OCI-LY3 (cell line): ENCODE measurements around the gene ACSL6.

Experiments
- H2AFZ ChIP-seq: fragments of 200-600, 300-600 bp; shearing (Covaris generic); 2 replicates; pipeline ENCODE4 v1.6.0; 2014; ENCODE audit warnings: antibody characterized with exemption, low read depth, low read length
- H3K27ac ChIP-seq: fragments of 200-600, 300-600 bp; sonication (generic); 2 replicates; pipeline ENCODE4 v1.5.1; 2014; ENCODE audit warnings: mild to moderate bottlenecking, low read length, moderate library complexity, mixed read lengths
- H3K27me3 ChIP-seq: fragments of 200-600, 300-600 bp; sonication (generic); 2 replicates; pipeline ENCODE4 v1.6.1; 2014; ENCODE audit warnings: low read depth, low read length, mixed read lengths
- H3K36me3 ChIP-seq: fragments of 200-600, 300-600 bp; sonication (generic); replicated peaks from 2 replicates; pipeline ENCODE3; 2014; ENCODE audit warnings: low read depth, low read length, mixed read lengths
- H3K4me1 ChIP-seq: fragments of 300-600, 200-600 bp; sonication (generic); 2 replicates; pipeline ENCODE4 v1.6.1; 2014; ENCODE audit warnings: low read length, mixed read lengths
- H3K4me2 ChIP-seq: fragments of 200-600, 300-600 bp; sonication (generic); 2 replicates; pipeline ENCODE4 v1.6.1; 2014; ENCODE audit warnings: low read length, mixed read lengths
- H3K4me3 ChIP-seq: fragments of 300-600, 200-600 bp; sonication (generic); 2 replicates; pipeline ENCODE4 v1.5.1; 2014; ENCODE audit warnings: antibody characterized with exemption, mild to moderate bottlenecking, low read length, moderate library complexity
- H3K79me2 ChIP-seq: fragments of 300-600, 200-600 bp; shearing (Covaris generic); 2 replicates; pipeline ENCODE4 v1.6.1; 2014; ENCODE audit warnings: mild to moderate bottlenecking, low read length, mixed read lengths
- H3K9ac ChIP-seq: fragments of 300-600, 200-600 bp; shearing (Covaris generic); 2 replicates; pipeline ENCODE4 v1.6.0; 2014; ENCODE audit warnings: mild to moderate bottlenecking, low read length, moderate library complexity
- H3K9me3 ChIP-seq: fragments of 200-600, 300-600 bp; shearing (Covaris generic); 2 replicates; pipeline ENCODE4 v1.6.1; 2014; ENCODE audit warnings: low read length, mixed read lengths; ENCODE audit not compliant: insufficient read depth
- H4K20me1 ChIP-seq: fragments of 200-600, 300-600 bp; sonication (generic); 2 replicates; pipeline ENCODE4 v1.6.1; 2016; ENCODE audit warnings: low read length, mixed read lengths; ENCODE audit not compliant: insufficient read depth
- EZH2phosphoT487 ChIP-seq: fragments of 200-600 bp; shearing (Covaris generic); IDR thresholded peaks from 2 replicates; pipeline ENCODE4 v1.6.1; 2018; ENCODE audit warnings: antibody characterized with exemption, mixed run types, low read depth
- TF ChIP-seq, protein P1 (sequence below): fragments of 200-600, 300-600 bp; sonication (generic); IDR thresholded peaks from 2 replicates; pipeline ENCODE4 v1.5.1; 2014; ENCODE audit warnings: antibody characterized with exemption, low read length, low read depth

The ACSL6 gene

DNA sequence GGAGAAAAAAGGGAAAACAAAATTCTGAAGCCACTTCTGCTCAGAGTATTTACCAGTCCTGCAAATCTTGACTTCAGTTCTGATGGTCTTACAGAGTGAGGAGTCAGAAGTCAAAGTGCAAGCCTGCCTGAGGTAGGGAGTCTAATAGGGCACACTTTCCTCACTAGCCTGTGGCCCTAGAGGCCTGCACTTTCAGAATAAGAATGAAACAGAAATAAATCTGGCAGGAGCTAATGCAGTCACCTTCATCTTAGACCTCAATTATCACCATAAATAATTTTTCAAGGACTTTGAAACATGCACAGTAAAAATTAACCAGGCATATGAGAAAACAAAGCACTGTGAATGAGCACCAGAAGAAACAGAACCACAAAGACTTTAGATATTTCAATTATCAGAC lies 20.7 kb upstream of the ACSL6 start:
- Histone ChIP-seq H3K4me1 (no peaks in the 10 kb centered on the region), H3K9me3 (no peaks in the 10 kb centered on the region), H3K36me3 (no peaks in the 10 kb centered on the region), H3K4me3 (no peak overlapping the region), H2AFZ (no peak overlapping the region), H3K27ac (no peak overlapping the region), H3K79me2 (no peaks in the 10 kb centered on the region), H3K4me2 (no peak overlapping the region), H4K20me1 (no peaks in the 10 kb centered on the region), H3K9ac (no peak overlapping the region), H3K27me3 (peaks cover 26% of the 10 kb centered on the region)
- TF ChIP-seq, protein P1, sequence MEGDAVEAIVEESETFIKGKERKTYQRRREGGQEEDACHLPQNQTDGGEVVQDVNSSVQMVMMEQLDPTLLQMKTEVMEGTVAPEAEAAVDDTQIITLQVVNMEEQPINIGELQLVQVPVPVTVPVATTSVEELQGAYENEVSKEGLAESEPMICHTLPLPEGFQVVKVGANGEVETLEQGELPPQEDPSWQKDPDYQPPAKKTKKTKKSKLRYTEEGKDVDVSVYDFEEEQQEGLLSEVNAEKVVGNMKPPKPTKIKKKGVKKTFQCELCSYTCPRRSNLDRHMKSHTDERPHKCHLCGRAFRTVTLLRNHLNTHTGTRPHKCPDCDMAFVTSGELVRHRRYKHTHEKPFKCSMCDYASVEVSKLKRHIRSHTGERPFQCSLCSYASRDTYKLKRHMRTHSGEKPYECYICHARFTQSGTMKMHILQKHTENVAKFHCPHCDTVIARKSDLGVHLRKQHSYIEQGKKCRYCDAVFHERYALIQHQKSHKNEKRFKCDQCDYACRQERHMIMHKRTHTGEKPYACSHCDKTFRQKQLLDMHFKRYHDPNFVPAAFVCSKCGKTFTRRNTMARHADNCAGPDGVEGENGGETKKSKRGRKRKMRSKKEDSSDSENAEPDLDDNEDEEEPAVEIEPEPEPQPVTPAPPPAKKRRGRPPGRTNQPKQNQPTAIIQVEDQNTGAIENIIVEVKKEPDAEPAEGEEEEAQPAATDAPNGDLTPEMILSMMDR, result no peak
- no peak for TF ChIP-seq EZH2phosphoT487

GRCh38 chr5:132030610-132031009 lies 19.2 kb upstream of the ACSL6 start:
- Histone ChIP-seq H3K36me3 (no peaks in the 10 kb centered on the region), H3K4me3 (no peak overlapping the region), H3K27ac (no peak overlapping the region), H3K4me1 (no peaks in the 10 kb centered on the region), H3K9me3 (no peaks in the 10 kb centered on the region), H3K27me3 (peaks cover 18% of the 10 kb centered on the region), H4K20me1 (no peaks in the 10 kb centered on the region), H3K9ac (no peak overlapping the region), H3K79me2 (no peaks in the 10 kb centered on the region), H3K4me2 (no peak overlapping the region), H2AFZ (no peak overlapping the region)
- TF ChIP-seq, protein P1, result no peak
- TF ChIP-seq EZH2phosphoT487, result no peak

- no peaks in the 10 kb centered on the region for H3K9me3 ChIP-seq
- no peak overlapping the region for H2AFZ ChIP-seq
Measured at GRCh38 chr5:132029609-132030330, 18.3 kb upstream of the ACSL6 start.

DNA sequence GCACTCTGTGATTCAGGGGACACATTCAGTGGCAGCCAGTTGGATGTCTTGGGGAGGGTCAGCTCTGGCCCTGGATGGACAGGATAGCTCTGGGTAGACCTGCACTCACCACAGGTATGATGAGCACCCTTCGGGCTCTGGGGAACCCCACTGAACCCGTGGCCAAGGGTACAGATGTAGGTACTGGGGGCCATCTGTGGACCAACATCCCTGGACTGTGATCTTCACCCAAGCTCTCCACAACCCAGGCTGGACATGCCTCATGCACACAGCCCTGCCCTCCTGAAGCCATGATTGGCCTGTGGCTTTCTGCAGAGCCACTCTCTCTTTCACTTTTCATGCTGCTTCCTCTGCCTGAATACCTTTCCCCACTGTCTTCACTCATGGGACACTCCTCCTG lies 15.6 kb upstream of the ACSL6 start:
- Histone ChIP-seq H3K4me1 (no peaks in the 10 kb centered on the region), H3K4me2 (no peak overlapping the region), H2AFZ (no peak overlapping the region), H3K36me3 (no peaks in the 10 kb centered on the region), H3K79me2 (no peaks in the 10 kb centered on the region), H3K9me3 (no peaks in the 10 kb centered on the region), H3K4me3 (no peak overlapping the region), H3K9ac (no peak overlapping the region), H4K20me1 (no peaks in the 10 kb centered on the region), H3K27ac (no peak overlapping the region), H3K27me3 (peaks cover 41% of the 10 kb centered on the region)
- TF ChIP-seq, protein P1, result no peak

More at GRCh38 chr5:132029609-132030330, 18.3 kb upstream of the ACSL6 start:
- Histone ChIP-seq H3K4me3 (no peak overlapping the region), H3K79me2 (no peaks in the 10 kb centered on the region), H3K4me2 (no peak overlapping the region), H3K27ac (no peak overlapping the region), H4K20me1 (no peaks in the 10 kb centered on the region), H3K9ac (no peak overlapping the region), H3K4me1 (no peaks in the 10 kb centered on the region), H3K27me3 (peaks cover 24% of the 10 kb centered on the region), H3K36me3 (no peaks in the 10 kb centered on the region)
- TF ChIP-seq, protein P1, result no peak
- no peak for TF ChIP-seq EZH2phosphoT487
